Femur (tissue), 1 donor: ENCODE results near the gene FBXL14.

Source experiments
- DNase-seq: peaks from one replicate; pipeline ENCODE4 v3.0.0-alpha.2; 2017

Gene FBXL14, protein sequence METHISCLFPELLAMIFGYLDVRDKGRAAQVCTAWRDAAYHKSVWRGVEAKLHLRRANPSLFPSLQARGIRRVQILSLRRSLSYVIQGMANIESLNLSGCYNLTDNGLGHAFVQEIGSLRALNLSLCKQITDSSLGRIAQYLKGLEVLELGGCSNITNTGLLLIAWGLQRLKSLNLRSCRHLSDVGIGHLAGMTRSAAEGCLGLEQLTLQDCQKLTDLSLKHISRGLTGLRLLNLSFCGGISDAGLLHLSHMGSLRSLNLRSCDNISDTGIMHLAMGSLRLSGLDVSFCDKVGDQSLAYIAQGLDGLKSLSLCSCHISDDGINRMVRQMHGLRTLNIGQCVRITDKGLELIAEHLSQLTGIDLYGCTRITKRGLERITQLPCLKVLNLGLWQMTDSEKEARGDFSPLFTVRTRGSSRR

GRCh38 chr12:1594261-1595025 lies at the start of gene FBXL14:
Gene FBXL14 (minus strand): TSS chr12:1594581. CDS start chr12:1594066, 515 bp downstream.
- DNase-seq = peak; percentile 94

DNA sequence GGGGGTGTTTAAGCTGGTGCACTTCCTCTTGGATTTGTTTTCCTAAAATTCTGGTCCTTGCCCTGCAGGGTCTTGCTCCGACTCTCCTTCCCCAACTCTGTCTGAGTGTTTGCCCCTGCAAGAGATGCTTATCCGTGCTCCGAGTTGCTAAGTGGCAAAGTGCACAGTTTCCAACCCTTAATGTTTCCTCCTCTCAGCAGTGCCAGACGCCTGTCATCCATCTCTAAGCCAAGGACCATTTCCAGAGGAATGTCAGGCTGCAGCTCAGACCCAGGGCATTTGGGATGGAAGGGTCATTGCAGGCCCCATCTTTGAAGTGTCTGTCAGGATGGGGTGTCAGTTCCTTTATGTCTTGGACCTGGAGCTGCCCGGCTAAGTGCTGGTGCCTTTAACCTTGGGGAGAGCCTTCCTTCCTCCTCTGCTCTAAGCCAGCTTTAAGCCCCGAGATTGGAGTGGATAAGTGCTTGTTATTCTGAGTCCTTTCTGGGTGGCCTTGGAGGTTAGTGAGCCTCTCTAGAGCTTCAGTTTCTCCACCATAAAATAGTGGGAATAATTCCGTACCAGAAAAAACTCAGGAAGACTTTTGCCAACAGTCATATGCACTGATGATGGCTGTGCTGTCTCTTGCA lies 49.6 kb upstream of the FBXL14 start:
- DNase-seq = no peak

GRCh38 chr12:1643043-1643442 lies 48.7 kb upstream of the FBXL14 start:
- DNase-seq = no peak

DNA sequence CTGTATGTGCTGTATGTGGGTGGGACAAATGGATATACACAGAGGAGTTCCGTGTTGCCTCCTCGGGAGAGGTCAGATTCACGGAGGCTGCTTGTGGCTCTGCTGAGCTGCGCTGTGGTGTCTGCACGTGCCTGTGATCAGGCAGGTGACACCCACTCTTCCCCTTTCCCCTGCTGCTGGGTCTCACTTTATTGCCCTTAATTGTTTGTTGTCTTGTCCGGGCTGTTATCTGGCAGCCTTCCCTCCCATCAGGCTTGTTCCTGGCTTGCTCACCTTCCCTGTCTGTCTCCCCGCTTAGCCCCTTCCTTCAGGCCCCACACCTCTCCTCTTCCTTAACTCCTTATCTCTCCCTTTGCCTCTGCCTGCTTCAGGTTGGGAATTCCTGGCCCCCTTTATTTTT lies 48.1 kb upstream of the FBXL14 start:
- DNase-seq = no peak

DNA sequence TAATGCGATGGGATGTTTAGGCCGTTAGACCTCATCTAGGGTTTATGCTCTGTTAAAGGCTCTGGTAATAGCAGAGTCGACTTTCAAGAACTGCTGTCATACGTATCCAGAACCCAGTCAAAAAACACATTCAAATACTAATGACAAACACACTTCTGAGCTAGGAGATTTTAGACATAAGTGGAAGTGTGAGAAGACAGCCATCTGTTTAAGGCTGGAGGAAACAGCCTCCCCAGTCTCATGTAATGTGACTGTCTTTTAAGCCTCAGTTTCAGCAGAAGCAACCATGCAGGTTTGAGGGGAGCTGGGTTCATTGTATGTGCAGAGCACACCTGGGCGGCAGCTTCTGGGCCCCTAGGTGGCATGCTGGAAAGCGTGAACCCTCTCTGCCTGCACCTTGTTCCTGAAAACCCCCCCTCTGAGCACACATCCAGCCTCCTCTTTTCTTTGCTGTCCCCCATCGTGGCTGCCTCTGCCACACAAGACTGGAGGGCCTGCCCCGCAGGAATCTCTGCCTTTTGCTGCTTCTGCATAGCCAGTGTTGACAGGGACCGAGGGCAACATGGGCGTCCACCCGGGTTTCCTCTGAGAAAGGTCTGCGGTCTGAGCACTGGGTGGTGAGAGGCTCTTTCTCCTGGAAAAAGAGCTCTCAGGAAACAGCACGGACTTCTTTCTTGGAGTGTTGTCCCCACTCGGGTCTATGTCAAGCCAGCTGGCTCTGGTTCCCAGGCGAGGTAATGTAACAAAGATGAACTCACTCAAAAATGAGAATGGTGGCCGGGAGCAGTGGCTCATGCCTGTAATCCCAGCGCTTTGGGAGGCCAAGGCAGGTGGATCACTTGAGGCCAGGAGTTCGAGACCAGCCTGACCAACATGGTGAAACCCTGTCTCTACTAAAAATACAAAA lies 46.2 kb upstream of the FBXL14 start:
- DNase-seq = peak; percentile 65

- no peak for DNase-seq
These were observed 45.2 kb upstream of the FBXL14 start for GRCh38 chr12:1639538-1639937.

DNA sequence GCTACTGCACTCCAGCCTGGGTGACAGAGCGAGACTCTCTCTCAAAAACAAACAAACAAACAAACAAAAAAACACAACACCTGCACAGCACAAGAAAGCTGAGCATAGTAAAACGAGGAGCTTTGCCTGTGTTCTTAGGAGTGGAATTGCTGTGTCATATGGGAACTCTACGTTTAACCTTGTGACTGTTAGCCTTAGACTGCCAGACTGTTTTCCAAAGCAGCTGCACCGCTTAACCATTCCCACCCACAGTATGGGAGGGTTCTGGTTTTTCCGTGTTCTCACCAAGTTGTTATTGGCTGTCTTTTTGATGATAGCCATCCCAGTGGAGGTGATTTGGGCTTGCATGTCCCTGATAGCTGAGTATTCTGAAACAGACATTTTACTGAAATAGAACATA lies 43.8 kb upstream of the FBXL14 start:
- no peak for DNase-seq

GRCh38 chr12:1635301-1636095 lies 41.1 kb upstream of the FBXL14 start:
- no peak for DNase-seq

GRCh38 chr12:1634590-1635191 lies 40.3 kb upstream of the FBXL14 start:
- peak; percentile 85 for DNase-seq

- no peak for DNase-seq
These were observed 39.8 kb upstream of the FBXL14 start for GRCh38 chr12:1634149-1634548.

DNA sequence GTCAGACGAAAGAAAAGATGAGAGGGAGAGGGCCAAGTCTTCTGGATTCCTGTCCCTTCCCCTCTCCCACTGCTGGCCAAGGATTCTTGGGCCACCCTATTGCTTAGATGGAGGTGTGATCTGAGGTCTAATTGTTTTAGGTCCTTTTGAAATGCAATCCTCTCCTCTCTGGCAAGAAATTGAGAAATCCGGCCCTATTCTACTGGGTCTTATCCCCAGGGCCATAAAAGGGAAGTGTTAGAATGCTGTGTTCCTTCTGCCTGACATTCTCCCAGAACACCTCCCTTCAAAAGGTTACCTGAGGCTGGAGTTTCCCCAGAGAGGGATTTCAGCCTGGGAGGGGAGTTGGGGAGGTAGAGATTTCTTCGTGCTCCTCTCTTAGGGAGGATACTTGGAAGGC lies 39.1 kb upstream of the FBXL14 start:
- DNase-seq = no peak

DNA sequence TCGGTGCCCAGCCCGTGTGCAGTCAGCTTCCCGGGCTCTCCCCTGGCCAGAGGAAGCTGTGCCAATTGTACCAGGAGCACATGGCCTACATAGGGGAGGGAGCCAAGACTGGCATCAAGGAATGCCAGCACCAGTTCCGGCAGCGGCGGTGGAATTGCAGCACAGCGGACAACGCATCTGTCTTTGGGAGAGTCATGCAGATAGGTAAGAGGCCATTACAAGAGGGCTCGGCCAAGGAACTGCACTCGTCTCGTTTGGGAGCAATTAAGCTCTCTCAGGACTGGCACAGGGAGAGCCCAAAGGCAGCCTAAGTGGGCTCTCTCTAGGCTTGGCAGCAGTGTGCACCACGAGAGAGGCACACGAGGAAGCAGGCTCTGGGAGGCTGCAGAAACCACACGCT lies 38.3 kb upstream of the FBXL14 start:
- no peak for DNase-seq

GRCh38 chr12:1630827-1631591 lies 36.6 kb upstream of the FBXL14 start:
- DNase-seq = no peak

- DNase-seq = peak; percentile 72
These were observed 35.9 kb upstream of the FBXL14 start for GRCh38 chr12:1630133-1630826.

- peak; percentile 51 for DNase-seq
These were observed 35.2 kb upstream of the FBXL14 start for GRCh38 chr12:1629338-1630132.

- no peak for DNase-seq
These were observed 34.4 kb upstream of the FBXL14 start, which contains the start of gene WNT5B for GRCh38 chr12:1628666-1629337. Gene WNT5B (plus strand): TSS chr12:1629231. CDS start chr12:1631355, 2,124 bp downstream.

- no peak for DNase-seq
These were observed 28.0 kb upstream of the FBXL14 start for GRCh38 chr12:1622406-1622805.

DNA sequence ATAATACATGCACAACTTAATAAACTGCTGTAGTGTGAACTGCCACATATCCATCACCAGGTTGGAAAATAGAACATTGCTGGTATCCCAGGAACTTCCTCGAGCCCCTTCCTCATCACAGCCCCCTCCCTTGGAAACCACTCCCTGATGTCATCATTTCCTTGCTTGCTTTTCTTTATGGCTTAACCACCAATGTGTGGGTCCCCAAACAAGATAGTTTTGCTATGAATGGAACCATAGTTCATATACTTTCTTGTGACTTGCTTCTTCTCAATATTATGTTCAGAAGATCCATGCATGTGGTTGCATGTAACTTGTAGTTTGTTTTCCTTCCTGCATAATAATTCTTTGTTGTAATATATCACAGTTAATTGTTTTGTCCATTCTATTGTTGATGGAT lies 25.7 kb upstream of the FBXL14 start:
- DNase-seq = no peak
